HG02798 (cell line): ENCODE measurements around the gene MAP6D1.

ENCODE experiments used
- ATAC-seq: cut with Tn5 transposase; IDR thresholded peaks from one replicate; pipeline ENCODE4 v1.9.1; 2021; ENCODE audit warnings: mild to moderate bottlenecking; ENCODE audit not compliant: unreplicated experiment, poor library complexity

Gene MAP6D1

GRCh38 chr3:183766107-183766506 lies 59.3 kb downstream of the MAP6D1 start:
- ATAC-seq, result no peak
